K562 (cell line): ENCODE data around the gene CNKSR1. TPM values are rescaled to one million over a fixed set of nuclear protein-coding genes. Genes with fewer than 3 reads are reported as not detected.

Experiments
- ATAC-seq: fragments of 200-7000 bp; cut with Tn5 transposase; 3 replicates; pipeline ENCODE4 v1.9.1; 2020; ENCODE audit warnings: moderate library complexity
- BruUV-seq: library from RNA; stranded (reverse); fragments of 400-500 nt; replicated peaks from 2 replicates; lab custom pipeline; 2021; lab: Mats Ljungman, UMichigan
- CTCF ChIA-PET: fragments of 300-600 bp; formaldehyde crosslinking; extraction: SDS; loops from one replicate; lab custom pipeline; 2021; ENCODE audit warnings: low intra/inter-chr PET ratio; lab: Yijun Ruan, JAX
- POLR2A ChIA-PET: fragments of 300-600, 350-650 bp; sonication (Branson Sonifier 250); formaldehyde crosslinking; extraction: SDS; loops from one replicate; lab custom pipeline; 2021; ENCODE audit warnings: antibody characterized with exemption, inconsistent platforms; lab: Yijun Ruan, JAX
- DNase-seq, 4 experiments: peaks; one replicate each; pipeline versions ENCODE4 v3.0.0 to v3.0.0-alpha.2; 2011 to 2018; ENCODE audit warnings: low spot score in 3 of 4, mixed read lengths in 3 of 4; ENCODE audit errors: extremely low read depth in 1 of 4
- FAIRE-seq: peaks from 2 replicates; lab custom pipeline; 2011; peaks lifted over from hg19 to GRCh38; lab: Jason Lieb, UNC
- H2AFZ ChIP-seq: 2 replicates; pipeline ENCODE4 v1.6.0; 2011; ENCODE audit warnings: low read depth, low read length, control low read depth, inconsistent platforms
- H3K27ac ChIP-seq: fragments of 200-600 bp; 3 replicates; pipeline ENCODE4 v1.8.0; 2011; ENCODE audit warnings: low read depth, mild to moderate bottlenecking, control low read depth, inconsistent platforms, low read length, moderate library complexity, mixed read lengths; ENCODE audit errors: extremely low read depth
- H3K27me3 ChIP-seq, 2 experiments: fragments of 300-600 bp in 1 of 2; 2 replicates in 1 of 2; 3 replicates in 1 of 2; pipeline versions ENCODE4 v1.6.0 to v1.8.0; 2011; ENCODE audit warnings: inconsistent platforms in 2 of 2, low read length in 2 of 2, mild to moderate bottlenecking in 1 of 2, mixed read lengths in 1 of 2, moderate library complexity in 1 of 2; ENCODE audit not compliant: control insufficient read depth in 2 of 2, insufficient read depth in 2 of 2
- H3K36me3 ChIP-seq: fragments of 300-600 bp; 3 replicates; pipeline ENCODE4 v1.8.0; 2011; ENCODE audit warnings: mild to moderate bottlenecking, low read length, inconsistent platforms; ENCODE audit not compliant: control insufficient read depth, insufficient read depth
- H3K4me1 ChIP-seq, 2 experiments: fragments of 200-600 bp in 1 of 2; replicated peaks in 1 of 2; 2 replicates in 1 of 2; 3 replicates in 1 of 2; pipeline versions ENCODE4 v1.5.1 to v1.8.0; 2011; ENCODE audit warnings: inconsistent platforms in 2 of 2, low read length in 2 of 2, mild to moderate bottlenecking in 1 of 2, mixed read lengths in 1 of 2, moderate library complexity in 1 of 2; ENCODE audit not compliant: control insufficient read depth in 2 of 2, insufficient read depth in 2 of 2
- H3K4me2 ChIP-seq: 2 replicates; pipeline ENCODE4 v1.6.1; 2011; ENCODE audit warnings: low read length, control low read depth, inconsistent platforms, mixed read lengths; ENCODE audit not compliant: insufficient read depth
- H3K4me3 ChIP-seq: fragments of 200-600 bp; sonication (generic), shearing (Covaris generic); 2 replicates; pipeline ENCODE4 v1.5.1; 2016; ENCODE audit warnings: control low read depth, inconsistent platforms
- H3K79me2 ChIP-seq: fragments of 200-600 bp; 3 replicates; pipeline ENCODE4 v1.8.0; 2011; ENCODE audit warnings: low read length, inconsistent platforms; ENCODE audit not compliant: control insufficient read depth, insufficient read depth
- H3K9ac ChIP-seq, 2 experiments: 2 replicates each; pipeline versions ENCODE4 v1.6.0 to v1.6.1; 2011; ENCODE audit warnings: low read depth in 2 of 2, low read length in 2 of 2, control low read depth in 1 of 2, inconsistent platforms in 1 of 2, mild to moderate bottlenecking in 1 of 2, mixed read lengths in 1 of 2; ENCODE audit not compliant: insufficient read depth in 1 of 2
- H3K9me1 ChIP-seq: one replicate; pipeline ENCODE4 v1.6.0; 2011; ENCODE audit warnings: inconsistent platforms, mild to moderate bottlenecking, low read length, moderate library complexity; ENCODE audit not compliant: control insufficient read depth, insufficient read depth
- H3K9me3 ChIP-seq: replicated peaks from 2 replicates; pipeline ENCODE4 v1.5.1; 2011; ENCODE audit warnings: low read depth, low read length, inconsistent platforms; ENCODE audit not compliant: control insufficient read depth, insufficient read depth
- H4K20me1 ChIP-seq: replicated peaks from 2 replicates; pipeline ENCODE4 v1.6.1; 2011; ENCODE audit warnings: low read length, inconsistent platforms, mixed read lengths; ENCODE audit not compliant: control insufficient read depth, insufficient read depth
- CHD7 ChIP-seq: fragments of 200-600 bp; sonication (generic); IDR thresholded peaks from one replicate; pipeline ENCODE4 v1.6.1; 2012; ENCODE audit warnings: mild to moderate bottlenecking, low read depth, low read length, inconsistent platforms
- ERF ChIP-seq: fragments of 450-650 bp; formaldehyde crosslinking; IDR thresholded peaks from 2 replicates; pipeline ENCODE4 v1.4.0; 2020; ENCODE audit warnings: mild to moderate bottlenecking, mixed read lengths
- HMGXB4 ChIP-seq: sonication (generic); formaldehyde crosslinking; IDR thresholded peaks from 2 replicates; pipeline ENCODE4 v1.8.1; 2023; ENCODE audit warnings: mild to moderate bottlenecking, missing genetic modification reagents
- MEF2A ChIP-seq: IDR thresholded peaks from 2 replicates; pipeline ENCODE4 v1.6.1; 2011; ENCODE audit warnings: low read depth, mild to moderate bottlenecking, low read length, moderate library complexity; ENCODE audit not compliant: control insufficient read depth
- SMAD2 ChIP-seq: fragments of 150-350 bp; IDR thresholded peaks from 2 replicates; pipeline ENCODE4 v1.6.1; 2014; ENCODE audit warnings: low read depth, mild to moderate bottlenecking, low read length
- SRSF3 ChIP-seq: fragments of 200-400 bp; formaldehyde crosslinking; IDR thresholded peaks from 2 replicates; pipeline ENCODE4 v1.6.1; 2016; ENCODE audit warnings: mild to moderate bottlenecking, low read length, moderate library complexity; ENCODE audit not compliant: insufficient read depth
- TEAD4 ChIP-seq, 2 experiments: sonication (generic) in 1 of 2; formaldehyde crosslinking in 1 of 2; IDR thresholded peaks; 2 replicates each; pipeline versions ENCODE4 v1.6.1 to v1.8.0; 2012 to 2022; ENCODE audit warnings: borderline replicate concordance in 1 of 2, inconsistent platforms in 1 of 2, low read length in 1 of 2, mild to moderate bottlenecking in 1 of 2, missing genetic modification reagents in 1 of 2
- THRAP3 ChIP-seq: fragments of 450-650 bp; IDR thresholded peaks from 2 replicates; pipeline ENCODE4 v1.6.1; 2016; ENCODE audit warnings: mild to moderate bottlenecking, inconsistent platforms, borderline replicate concordance
- ZNF3 ChIP-seq: fragments of 250-450 bp; sonication (Bioruptor Pico); IDR thresholded peaks from 2 replicates; pipeline ENCODE4 v1.5.0; 2021; ENCODE audit warnings: mild to moderate bottlenecking, moderate library complexity
- WGBS: fragments of 100-300 bp; shearing (Covaris generic); methylation state at CpG from one replicate; pipeline ENCODE4 v1.1.6; 2016; ENCODE audit warnings: low coverage, mixed read lengths; ENCODE audit not compliant: insufficient coverage; ENCODE audit errors: missing lambda C conversion rate; 5-methylcytosine and 5-hydroxymethylcytosine counted together
- in situ Hi-C: fragments of 300-500 bp; cut with MboI; formaldehyde crosslinking; loops from 4 replicates; pipeline ENCODE4 v1.15.0; 2018; ENCODE audit warnings: inconsistent platforms, mixed read lengths
- intact Hi-C: fragments of 100-400 bp; cut with micrococcal nuclease; formaldehyde crosslinking; loops from 2 replicates; pipeline ENCODE4 v1.14.2; 2022
- polyA plus RNA-seq, 8 experiments: library from polyadenylated mRNA; depleted of rRNA in 4 of 8; stranded (reverse) in 5 of 8; unstranded in 3 of 8; fragments of >200 nt; fragmentation: Nextera tagmentation in 2 of 8; fragmentation: Illumina TruSeq in 1 of 8; extraction: Ambion mirVana in 2 of 8; extraction: Trizol in 1 of 8; gene quantifications; 2 replicates each; pipeline versions ENCODE4 v1.2.1 to v1.2.3, GENCODE V29; 2011 to 2014; ENCODE audit warnings: inconsistent platforms in 1 of 8, missing spikeins in 1 of 8
- total RNA-seq, 7 experiments: library from RNA; depleted of rRNA in 6 of 7; stranded (reverse); fragments of >200 nt in 6 of 7; fragmentation: Illumina TruSeq in 2 of 7; extraction: Trizol in 2 of 7; gene quantifications; 2 replicates each; pipeline versions ENCODE4 v1.2.1 to v1.2.3, GENCODE V29; 2011 to 2021; ENCODE audit warnings: low replicate concordance in 1 of 7

Gene CNKSR1
- total and polyA plus RNA-seq, 9 of the 15 experiments (the other 6 are each of a cell fraction or from before 2014, with no cell fraction given), result 0.03 to 2.8 (median 1.1) TPM

- H3K4me1 ChIP-seq, result peaks cover 39 to 61% of the 10 kb centered on the region in 2 experiments
- ATAC-seq (no peak), DNase-seq (no peak), FAIRE-seq (no peak)
- no peak overlapping the region for H3K4me2 ChIP-seq
- H3K27ac ChIP-seq, result no peak overlapping the region
- H3K4me3 ChIP-seq, result no peak overlapping the region
- BruUV-seq, result no TSS peak
- WGBS, result 93% methylated on average over 4 of the region's 4 CpGs
- H3K27me3 ChIP-seq, result no peaks in the 10 kb centered on the region
- no peaks in the 10 kb centered on the region for H3K9me1 ChIP-seq
- intact Hi-C loops (no loop called here), in situ Hi-C loops (no loop called here)
- H3K36me3 ChIP-seq, result peaks cover 5% of the 10 kb centered on the region
- peak overlapping the region; percentile 78; the same call in 1 of the 2 replicates for H2AFZ ChIP-seq
- no peaks in the 10 kb centered on the region for H3K9me3 ChIP-seq
- H4K20me1 ChIP-seq, result no peaks in the 10 kb centered on the region
- H3K79me2 ChIP-seq, result peaks cover 27% of the 10 kb centered on the region
- no peak overlapping the region for H3K9ac ChIP-seq
- CTCF ChIA-PET, result interaction anchor here (0.6 kb wide), 1 partner anchor 13 kb away, joined by 3 read pairs; no protein-coding TSS in a partner anchor
- POLR2A ChIA-PET, result interaction anchor here (0.6 to 13.3 kb wide), 6 partner anchors 9 to 237 kb away, joined by 3 to 237 read pairs (median 6); partner anchors contain the start of gene PDIK1L
- no peak for TF ChIP-seq ERF (CRISPR knock-in tag)
- TF ChIP-seq THRAP3, result no peak
- TF ChIP-seq SRSF3, result no peak
- TF ChIP-seq CHD7, result no peak
- no peak for TF ChIP-seq MEF2A
- no peak for TF ChIP-seq HMGXB4
- no peak for TF ChIP-seq SMAD2
- TF ChIP-seq ZNF3 (CRISPR knock-in tag), result 0 out of 2 replicates have a peak, but pooled peaks have one; percentile 40
- TF ChIP-seq TEAD4 (IDR thresholded peaks at IDR 0.05; ENCODE audit: low read length), result no peak
- no peak for TF ChIP-seq TEAD4 (CRISPR knock-in tag; IDR thresholded peaks at IDR 0.05; ENCODE audit: borderline replicate concordance)
Observed at GRCh38 chr1:26129778-26130177, 47.5 kb upstream of the CNKSR1 start.
